Kidney (tissue), 14 donors: ENCODE data around the gene LDLRAD3. TPM values are rescaled to one million over a fixed set of nuclear protein-coding genes. Genes with fewer than 3 reads are reported as not detected.

ENCODE experiments used
- DNase-seq, 5 donors: peaks; one replicate each; pipeline ENCODE4 v3.0.0-alpha.2; 2013 to 2020
- FAIRE-seq: peaks from 2 replicates; lab custom pipeline; 2012; peaks lifted over from hg19 to GRCh38; lab: Jason Lieb, UNC
- H3K27ac ChIP-seq, 2 donors: one replicate each; pipeline ENCODE4 v1.7.0; 2013; ENCODE audit warnings: low read depth in 2 of 2, low read length in 2 of 2, inconsistent platforms in 1 of 2
- H3K27me3 ChIP-seq: one replicate; pipeline ENCODE4 v1.7.1; 2013; ENCODE audit warnings: low read length, inconsistent platforms; ENCODE audit not compliant: control insufficient read depth, insufficient read depth
- H3K36me3 ChIP-seq, 3 donors: one replicate each; pipeline versions ENCODE4 v1.7.0 to v1.7.1; 2013; ENCODE audit warnings: low read length in 3 of 3, control low read depth in 1 of 3, inconsistent platforms in 1 of 3; ENCODE audit not compliant: insufficient read depth in 3 of 3, control insufficient read depth in 2 of 3
- H3K4me1 ChIP-seq, 3 donors: one replicate each; pipeline versions ENCODE4 v1.7.0 to v1.7.1; 2013; ENCODE audit warnings: low read length in 3 of 3, inconsistent platforms in 1 of 3, low read depth in 1 of 3; ENCODE audit not compliant: control insufficient read depth in 2 of 3, insufficient read depth in 2 of 3
- H3K4me3 ChIP-seq, 3 donors: one replicate each; pipeline versions ENCODE4 v1.7.0 to v1.8.1; 2013; ENCODE audit warnings: low read length in 3 of 3, control low read depth in 1 of 3, inconsistent platforms in 1 of 3
- H3K9ac ChIP-seq, 3 donors: one replicate each; pipeline versions ENCODE4 v1.7.0 to v1.7.1; 2013; ENCODE audit warnings: low read length in 3 of 3, control low read depth in 1 of 3, inconsistent platforms in 1 of 3
- H3K9me3 ChIP-seq, 3 donors: one replicate each; pipeline versions ENCODE4 v1.7.0 to v1.7.1; 2013; ENCODE audit warnings: low read length in 3 of 3, control low read depth in 1 of 3, inconsistent platforms in 1 of 3; ENCODE audit not compliant: control insufficient read depth in 2 of 3, insufficient read depth in 1 of 3
- intact Hi-C: fragments of 100-400 bp; cut with DNase I; formaldehyde crosslinking; loops from one replicate; pipeline ENCODE4 v1.11.1; 2022
- polyA plus RNA-seq: library from polyadenylated mRNA; stranded (reverse); fragments of 350-450 nt; fragmentation: Illumina TruSeq; extraction: RNeasy Lipid Tissue Mini Kit (QIAGEN cat#74804); gene quantifications from one replicate; pipeline ENCODE4 v1.2.3, GENCODE V29; 2014; ENCODE audit warnings: low read depth, low replicate concordance; ENCODE audit not compliant: insufficient read depth
- total RNA-seq: library from RNA; stranded (reverse); fragmentation: NEBNext Ultra II Directional; extraction: Animal tissue kit (Norgen Biotek cat#: 25700); gene quantifications from one replicate; pipeline ENCODE4 v1.2.1, GENCODE V29; 2021
- TF ChIP-seq, protein P1 (sequence below): IDR thresholded peaks from 3 replicates; pipeline ENCODE4 v1.5.1; 2012; ENCODE audit warnings: mild to moderate bottlenecking, moderate library complexity, borderline replicate concordance; ENCODE audit not compliant: insufficient read depth; ENCODE audit errors: extremely low read depth
- donor health status: control.
- donor health status: control.
- donor health status: control.
- donor health status: control.
- donor health status: control.
- donor health status: DM: yes; HTN: yes; CAD: no.
- donor health status: Normal renal cell carcinoma (clear cell type).

The LDLRAD3 gene
- total and polyA plus RNA-seq, 2 donors from 2014 or later, result 1.2 to 14.2 TPM

- DNase-seq (no peak), FAIRE-seq (no peak)
- TF ChIP-seq, protein P1, sequence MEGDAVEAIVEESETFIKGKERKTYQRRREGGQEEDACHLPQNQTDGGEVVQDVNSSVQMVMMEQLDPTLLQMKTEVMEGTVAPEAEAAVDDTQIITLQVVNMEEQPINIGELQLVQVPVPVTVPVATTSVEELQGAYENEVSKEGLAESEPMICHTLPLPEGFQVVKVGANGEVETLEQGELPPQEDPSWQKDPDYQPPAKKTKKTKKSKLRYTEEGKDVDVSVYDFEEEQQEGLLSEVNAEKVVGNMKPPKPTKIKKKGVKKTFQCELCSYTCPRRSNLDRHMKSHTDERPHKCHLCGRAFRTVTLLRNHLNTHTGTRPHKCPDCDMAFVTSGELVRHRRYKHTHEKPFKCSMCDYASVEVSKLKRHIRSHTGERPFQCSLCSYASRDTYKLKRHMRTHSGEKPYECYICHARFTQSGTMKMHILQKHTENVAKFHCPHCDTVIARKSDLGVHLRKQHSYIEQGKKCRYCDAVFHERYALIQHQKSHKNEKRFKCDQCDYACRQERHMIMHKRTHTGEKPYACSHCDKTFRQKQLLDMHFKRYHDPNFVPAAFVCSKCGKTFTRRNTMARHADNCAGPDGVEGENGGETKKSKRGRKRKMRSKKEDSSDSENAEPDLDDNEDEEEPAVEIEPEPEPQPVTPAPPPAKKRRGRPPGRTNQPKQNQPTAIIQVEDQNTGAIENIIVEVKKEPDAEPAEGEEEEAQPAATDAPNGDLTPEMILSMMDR, result no peak
- intact Hi-C loops, result no loop called here
- Histone ChIP-seq H3K9ac (no peak overlapping the region), H3K4me3 (no peak overlapping the region), H3K36me3 (no peaks in the 10 kb centered on the region), H3K27ac (no peak overlapping the region), H3K9me3 (no peaks in the 10 kb centered on the region), H3K27me3 (no peaks in the 10 kb centered on the region), H3K4me1 (no peaks in the 10 kb centered on the region)
Observed at GRCh38 chr11:36062796-36063365, 119.0 kb downstream of the LDLRAD3 start.

DNA sequence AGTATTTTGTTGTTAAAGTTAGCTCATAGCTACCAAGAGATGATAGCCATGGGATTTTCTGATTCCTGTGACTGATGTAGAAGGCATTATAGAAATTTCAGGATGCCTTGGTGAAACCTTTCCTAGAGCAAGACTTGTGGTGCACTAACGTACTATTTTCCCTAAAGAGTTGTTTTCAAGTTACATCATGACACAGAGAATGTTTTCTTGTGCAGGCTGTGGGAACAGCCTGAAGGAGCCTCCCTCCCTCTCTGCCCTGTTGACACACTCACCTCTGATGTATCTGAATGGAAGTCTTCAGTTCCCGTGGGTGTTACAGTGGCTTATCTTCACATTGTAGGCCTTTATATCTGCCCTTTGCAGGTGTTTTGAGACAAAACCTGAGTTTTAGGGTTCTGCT lies 121.6 kb downstream of the LDLRAD3 start:
- Histone ChIP-seq H3K27ac (no peak overlapping the region), H3K4me3 (no peak overlapping the region), H3K9ac (no peak overlapping the region), H3K4me1 (peaks cover 0 to 3% (median 0%) of the 10 kb centered on the region in 3 donors), H3K36me3 (no peaks in the 10 kb centered on the region), H3K27me3 (no peaks in the 10 kb centered on the region), H3K9me3 (no peaks in the 10 kb centered on the region)
- TF ChIP-seq, protein P1, result no peak
- DNase-seq, result no peak
- intact Hi-C loops, result no loop called here
- no peak for FAIRE-seq

DNA sequence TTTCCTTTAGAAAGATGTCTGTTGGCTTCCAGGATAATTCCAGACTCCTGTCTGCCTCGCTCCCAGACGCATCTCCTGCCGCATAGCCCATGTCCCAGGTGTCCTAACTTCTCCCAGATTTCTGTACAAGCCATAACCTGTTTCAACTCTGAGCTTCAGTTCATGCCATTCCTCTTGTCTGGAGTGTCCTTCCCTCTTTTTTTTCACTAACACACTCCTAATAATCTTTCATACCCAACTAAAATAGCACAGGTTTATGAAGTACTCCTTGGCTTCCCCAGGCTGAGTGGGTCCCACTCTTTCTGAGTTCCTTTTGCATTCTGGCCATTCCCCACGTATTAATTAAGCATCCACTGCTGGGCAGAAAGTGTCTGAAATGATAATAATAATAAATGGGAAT lies 123.0 kb downstream of the LDLRAD3 start:
- intact Hi-C loops, result no loop called here
- FAIRE-seq, result no peak
- no peak overlapping the region for H3K9ac ChIP-seq
- H3K27ac ChIP-seq, result no peak overlapping the region
- no peaks in the 10 kb centered on the region for H3K36me3 ChIP-seq
- H3K4me3 ChIP-seq, result no peak overlapping the region
- DNase-seq, result no peak
- peaks cover 0 to 3% (median 0%) of the 10 kb centered on the region in 3 donors for H3K4me1 ChIP-seq
- no peaks in the 10 kb centered on the region for H3K9me3 ChIP-seq
- TF ChIP-seq, protein P1, result no peak
- H3K27me3 ChIP-seq, result no peaks in the 10 kb centered on the region
